ENCODE measurements around the gene CDCA8. TPM values are rescaled to one million over a fixed set of nuclear protein-coding genes. Genes with fewer than 3 reads are reported as not detected.

CDCA8 gene
- total and polyA plus RNA-seq, 2 experiments from 2014 or later, result 7.0 to 30.8 TPM

DNA sequence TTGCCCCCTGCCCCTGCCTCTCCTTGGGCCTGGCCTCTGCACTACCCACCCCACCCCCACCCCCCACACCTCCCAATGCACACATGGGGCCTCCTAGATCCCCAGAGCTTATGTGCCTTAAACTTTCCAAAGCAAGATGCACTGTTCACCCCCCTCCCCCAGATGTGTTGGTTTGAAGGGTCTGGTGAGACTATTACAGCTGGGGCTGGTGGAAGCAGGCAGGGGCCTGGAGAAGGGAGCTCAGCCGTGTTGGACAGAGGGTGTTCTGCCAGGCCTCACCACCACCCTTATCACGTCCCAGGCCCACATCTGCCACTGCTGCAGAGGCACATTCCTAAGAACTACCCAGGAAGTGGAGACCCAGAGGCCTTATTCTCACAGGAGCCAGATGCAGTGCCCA is 39.3 kb upstream of the CDCA8 start:
- no peak overlapping the region for H3K27ac ChIP-seq
- no peaks in the 10 kb centered on the region for H3K9me3 ChIP-seq (ENCODE audit: low read depth)
- H3K4me3 ChIP-seq, result no peak overlapping the region
- TF ChIP-seq, protein P1, sequence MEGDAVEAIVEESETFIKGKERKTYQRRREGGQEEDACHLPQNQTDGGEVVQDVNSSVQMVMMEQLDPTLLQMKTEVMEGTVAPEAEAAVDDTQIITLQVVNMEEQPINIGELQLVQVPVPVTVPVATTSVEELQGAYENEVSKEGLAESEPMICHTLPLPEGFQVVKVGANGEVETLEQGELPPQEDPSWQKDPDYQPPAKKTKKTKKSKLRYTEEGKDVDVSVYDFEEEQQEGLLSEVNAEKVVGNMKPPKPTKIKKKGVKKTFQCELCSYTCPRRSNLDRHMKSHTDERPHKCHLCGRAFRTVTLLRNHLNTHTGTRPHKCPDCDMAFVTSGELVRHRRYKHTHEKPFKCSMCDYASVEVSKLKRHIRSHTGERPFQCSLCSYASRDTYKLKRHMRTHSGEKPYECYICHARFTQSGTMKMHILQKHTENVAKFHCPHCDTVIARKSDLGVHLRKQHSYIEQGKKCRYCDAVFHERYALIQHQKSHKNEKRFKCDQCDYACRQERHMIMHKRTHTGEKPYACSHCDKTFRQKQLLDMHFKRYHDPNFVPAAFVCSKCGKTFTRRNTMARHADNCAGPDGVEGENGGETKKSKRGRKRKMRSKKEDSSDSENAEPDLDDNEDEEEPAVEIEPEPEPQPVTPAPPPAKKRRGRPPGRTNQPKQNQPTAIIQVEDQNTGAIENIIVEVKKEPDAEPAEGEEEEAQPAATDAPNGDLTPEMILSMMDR (IDR thresholded peaks at IDR 0.05; ENCODE audit: low read depth, low read length), result no peak
- H3K4me1 ChIP-seq (ENCODE audit: low read depth), result no peaks in the 10 kb centered on the region
- H3K27me3 ChIP-seq, result peaks cover 6% of the 10 kb centered on the region
- H3K36me3 ChIP-seq, result no peaks in the 10 kb centered on the region
- no peak for DNase-seq (ENCODE audit: low read depth in 1 of 2, low spot score in 1 of 2)

DNA sequence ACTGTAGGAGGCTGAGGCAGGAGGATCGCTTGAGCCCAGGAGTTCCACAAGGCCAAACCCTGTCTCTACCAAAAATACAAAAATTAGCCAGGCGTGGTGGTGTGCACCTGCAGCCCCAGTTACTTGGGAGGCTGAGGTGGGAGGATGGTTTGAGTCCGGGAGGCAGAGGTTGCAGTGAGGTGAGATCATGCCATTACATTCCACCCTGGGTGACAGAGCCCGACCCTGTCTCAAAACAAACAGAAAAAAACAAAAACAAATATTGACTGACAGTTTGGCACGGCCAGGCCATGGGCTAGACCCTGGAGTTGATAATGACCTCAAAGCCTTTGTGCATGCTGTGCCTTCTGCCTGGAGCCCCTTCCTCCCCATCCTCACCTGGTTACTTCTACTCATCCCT is 38.4 kb upstream of the CDCA8 start:
- Histone ChIP-seq H3K4me3 (no peak overlapping the region), H3K4me1 (ENCODE audit: low read depth) (no peaks in the 10 kb centered on the region), H3K27me3 (peaks cover 6% of the 10 kb centered on the region), H3K36me3 (no peaks in the 10 kb centered on the region), H3K9me3 (ENCODE audit: low read depth) (no peaks in the 10 kb centered on the region), H3K27ac (no peak overlapping the region)
- no peak for DNase-seq (ENCODE audit: low read depth in 1 of 2, low spot score in 1 of 2)
- TF ChIP-seq, protein P1 (IDR thresholded peaks at IDR 0.05; ENCODE audit: low read depth, low read length), result no peak

DNA sequence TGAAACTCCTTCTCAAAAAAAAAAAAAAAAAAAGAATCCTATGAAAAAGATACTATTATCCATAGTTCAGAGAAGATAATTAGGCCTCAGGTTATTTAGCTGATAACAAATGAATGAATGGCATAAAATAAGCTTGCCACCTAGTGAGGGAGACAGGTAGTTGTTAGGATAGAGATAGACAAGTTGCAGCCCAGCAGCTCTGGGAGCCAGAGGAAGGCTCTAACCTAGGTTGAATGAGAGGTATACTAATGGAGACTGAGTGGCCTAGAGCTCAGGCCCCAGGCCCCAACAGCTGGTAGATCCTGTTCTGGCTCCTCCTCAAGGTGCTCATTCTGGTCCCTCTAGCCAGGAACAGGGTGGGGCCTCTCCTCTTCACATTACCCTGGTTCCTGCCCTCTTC is 37.0 kb upstream of the CDCA8 start:
- peaks cover 14% of the 10 kb centered on the region for H3K27me3 ChIP-seq
- H3K4me1 ChIP-seq (ENCODE audit: low read depth), result no peaks in the 10 kb centered on the region
- no peak overlapping the region for H3K4me3 ChIP-seq
- TF ChIP-seq, protein P1 (IDR thresholded peaks at IDR 0.05; ENCODE audit: low read depth, low read length), result no peak
- no peak overlapping the region for H3K27ac ChIP-seq
- H3K36me3 ChIP-seq, result no peaks in the 10 kb centered on the region
- no peaks in the 10 kb centered on the region for H3K9me3 ChIP-seq (ENCODE audit: low read depth)
- no peak for DNase-seq (ENCODE audit: low read depth in 1 of 2, low spot score in 1 of 2)

DNA sequence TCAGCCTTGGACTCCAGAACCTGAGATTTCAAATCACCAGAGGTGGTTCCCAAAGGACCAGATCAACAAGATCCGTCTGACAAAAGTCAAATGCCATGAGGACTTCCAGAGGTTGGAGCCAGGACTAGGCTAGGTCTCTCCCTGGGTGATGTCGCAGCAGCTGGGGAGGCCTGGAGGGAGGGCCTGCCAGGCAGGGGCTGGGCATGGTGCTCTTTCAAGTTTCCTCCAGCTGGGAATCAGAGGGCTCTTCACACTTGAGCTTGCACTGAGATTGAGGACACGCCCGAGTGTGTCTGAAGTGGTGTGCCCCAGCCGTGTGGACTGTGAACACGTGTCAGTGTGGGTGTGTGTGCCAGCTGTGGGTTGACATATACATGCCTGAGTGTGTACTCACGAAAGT is 36.3 kb upstream of the CDCA8 start:
- Histone ChIP-seq H3K27me3 (peaks cover 20% of the 10 kb centered on the region), H3K4me1 (ENCODE audit: low read depth) (no peaks in the 10 kb centered on the region), H3K36me3 (no peaks in the 10 kb centered on the region), H3K27ac (no peak overlapping the region), H3K9me3 (ENCODE audit: low read depth) (no peaks in the 10 kb centered on the region), H3K4me3 (no peak overlapping the region)
- DNase-seq (ENCODE audit: low read depth in 1 of 2, low spot score in 1 of 2), result no peak
- TF ChIP-seq, protein P1 (IDR thresholded peaks at IDR 0.05; ENCODE audit: low read depth, low read length), result no peak

DNA sequence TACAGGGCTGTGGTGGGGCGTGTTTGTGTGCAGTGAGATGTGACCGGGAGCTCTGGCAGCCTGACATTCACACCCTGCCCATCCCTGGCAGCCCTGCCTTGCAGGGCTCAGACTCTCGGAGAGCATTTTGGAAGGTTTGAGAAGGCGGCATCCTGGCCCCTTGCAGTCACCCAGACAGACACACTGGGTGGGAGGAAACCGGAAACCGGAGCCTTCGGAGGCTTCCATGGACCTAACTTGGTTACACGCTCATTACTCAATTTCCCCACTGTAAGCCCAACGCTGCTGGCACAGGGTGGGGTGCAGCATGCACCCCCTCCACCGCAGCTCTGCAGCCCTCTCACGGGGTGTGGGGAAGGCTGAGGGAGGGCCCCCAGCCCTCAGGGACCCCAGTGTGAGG is 35.4 kb upstream of the CDCA8 start:
- Histone ChIP-seq H3K4me3 (no peak overlapping the region), H3K4me1 (ENCODE audit: low read depth) (no peaks in the 10 kb centered on the region), H3K27me3 (peaks cover 26% of the 10 kb centered on the region), H3K9me3 (ENCODE audit: low read depth) (no peaks in the 10 kb centered on the region), H3K36me3 (no peaks in the 10 kb centered on the region), H3K27ac (no peak overlapping the region)
- no peak for DNase-seq (ENCODE audit: low read depth in 1 of 2, low spot score in 1 of 2)
- TF ChIP-seq, protein P1 (IDR thresholded peaks at IDR 0.05; ENCODE audit: low read depth, low read length), result no peak

Data from cardiac muscle cell (in vitro differentiated cells and primary cell).